NCI-H1092 (cell line): Measurements from ENCODE around the gene AP1S3.

Source experiments
- DNase-seq: peaks from one replicate; lab custom pipeline; 2025; lab: John Stamatoyannopoulos, UW

Gene AP1S3

DNA sequence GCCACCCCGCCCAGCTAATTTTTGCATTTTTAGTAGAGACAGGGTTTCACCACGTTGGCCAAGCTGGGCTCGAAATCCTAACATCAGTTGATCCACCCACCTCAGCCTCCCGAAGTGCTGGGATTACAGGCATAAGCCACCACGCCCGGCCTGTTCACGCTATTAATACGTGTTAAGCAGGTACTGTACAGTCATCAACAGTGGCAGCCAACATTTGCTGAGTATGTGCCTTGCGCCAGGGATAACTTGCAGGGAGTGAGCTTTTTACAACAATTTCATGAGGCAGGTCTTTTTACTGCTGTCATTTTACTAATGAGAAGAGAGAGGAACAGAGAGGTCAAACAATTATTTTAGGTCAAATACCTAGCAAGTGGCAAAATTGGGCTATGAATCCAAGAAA is 115.2 kb downstream of the AP1S3 start:
- no peak for DNase-seq

- DNase-seq = no peak
Observed at GRCh38 chr2:223721746-223722145, 115.6 kb downstream of the AP1S3 start.

DNA sequence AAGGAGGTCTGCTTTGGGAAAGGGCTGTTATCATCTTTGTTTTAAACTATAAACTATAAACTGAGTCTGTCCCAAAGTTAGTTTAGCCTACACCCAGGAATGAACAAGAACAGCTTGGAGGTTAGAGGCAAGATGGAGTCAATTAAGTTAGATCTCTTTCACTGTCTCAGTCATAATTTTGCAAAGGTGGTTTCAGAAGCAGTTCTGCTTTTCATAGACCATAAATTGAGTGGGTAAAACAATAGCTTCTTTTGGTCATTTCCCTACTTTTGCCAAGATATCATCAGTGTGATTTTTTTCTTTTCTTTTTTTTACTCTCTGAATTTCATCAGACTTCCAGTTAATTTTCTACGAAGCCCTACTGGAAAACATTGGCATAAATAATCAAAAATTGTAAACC is 117.0 kb downstream of the AP1S3 start:
- DNase-seq = no peak

GRCh38 chr2:223712642-223713041 is 124.7 kb downstream of the AP1S3 start:
- DNase-seq = no peak

GRCh38 chr2:223711596-223712326 is 125.6 kb downstream of the AP1S3 start:
- DNase-seq = no peak
